Caco-2 (cell line): ENCODE data around the gene TMEM233. TPM values are rescaled to one million over a fixed set of nuclear protein-coding genes. Genes with fewer than 3 reads are reported as not detected.

ENCODE experiments used
- BruUV-seq: library from RNA; stranded (reverse); fragments of 400-500 nt; replicated peaks from 2 replicates; lab custom pipeline; 2021; lab: Mats Ljungman, UMichigan
- CTCF ChIA-PET: fragments of 300-600 bp; sonication (Branson Sonifier 250); formaldehyde crosslinking; loops from one replicate; lab custom pipeline; 2022; ENCODE audit warnings: antibody characterized with exemption; lab: Charles Lee
- POLR2A ChIA-PET: fragments of 300-600 bp; sonication (Branson Sonifier 250); formaldehyde crosslinking; loops from one replicate; lab custom pipeline; 2022; ENCODE audit warnings: antibody characterized with exemption; lab: Charles Lee
- DNase-seq, 2 experiments: peaks; one replicate each; pipeline versions ENCODE4 v3.0.0 to v3.0.0-alpha.2; 2020 to 2022
- H3K27me3 ChIP-seq: replicated peaks from 2 replicates; pipeline ENCODE4 v1.6.0; 2011; ENCODE audit warnings: low read length; ENCODE audit not compliant: control insufficient read depth, insufficient read depth
- H3K36me3 ChIP-seq: 2 replicates; pipeline ENCODE4 v1.5.1; 2011; ENCODE audit warnings: low read length; ENCODE audit not compliant: control insufficient read depth, insufficient read depth
- H3K4me1 ChIP-seq: fragments of 250-450 bp; sonication (Bioruptor Pico); 2 replicates; pipeline ENCODE4 v1.5.1; 2020; ENCODE audit warnings: mild to moderate bottlenecking
- H3K4me3 ChIP-seq: 2 replicates; pipeline ENCODE4 v1.5.1; 2011; ENCODE audit warnings: low read depth, mild to moderate bottlenecking, control low read depth, low read length
- H3K9me3 ChIP-seq: fragments of 250-450 bp; sonication (Bioruptor Pico); 2 replicates; pipeline ENCODE4 v1.5.1; 2020; ENCODE audit warnings: mild to moderate bottlenecking, moderate library complexity
- H3K27ac Mint-ChIP-seq: one replicate; pipeline ENCODE4 v1.8.0; 2022; ENCODE audit warnings: mixed read lengths; ENCODE audit not compliant: unreplicated experiment
- H3K27me3 Mint-ChIP-seq: one replicate; pipeline ENCODE4 v1.8.0; 2022; ENCODE audit warnings: mixed read lengths; ENCODE audit not compliant: insufficient read depth, unreplicated experiment
- H3K36me3 Mint-ChIP-seq: one replicate; pipeline ENCODE4 v1.8.0; 2022; ENCODE audit warnings: mild to moderate bottlenecking, mixed read lengths; ENCODE audit not compliant: insufficient read depth, unreplicated experiment
- H3K4me1 Mint-ChIP-seq: one replicate; pipeline ENCODE4 v1.8.0; 2022; ENCODE audit warnings: low read depth, mixed read lengths; ENCODE audit not compliant: unreplicated experiment
- H3K4me3 Mint-ChIP-seq: one replicate; pipeline ENCODE4 v1.8.0; 2022; ENCODE audit warnings: mild to moderate bottlenecking, moderate library complexity, mixed read lengths; ENCODE audit not compliant: unreplicated experiment
- H3K9me3 Mint-ChIP-seq: one replicate; pipeline ENCODE4 v1.8.0; 2022; ENCODE audit warnings: mixed read lengths; ENCODE audit not compliant: unreplicated experiment
- intact Hi-C: fragments of 100-400 bp; cut with micrococcal nuclease; formaldehyde crosslinking; loops from one replicate; pipeline ENCODE4 v1.10.0; 2022; ENCODE audit not compliant: unreplicated experiment
- total RNA-seq: library from RNA; stranded (reverse); gene quantifications from 2 replicates; pipeline ENCODE4 v1.2.3, GENCODE V29; 2022
- TF ChIP-seq, protein P1 (sequence below), 2 experiments: fragments of 200-600 bp in 1 of 2; IDR thresholded peaks; 1 replicate in 1 of 2; 2 replicates in 1 of 2; pipeline versions ENCODE4 v1.5.1 to v1.8.0; 2011 to 2022; ENCODE audit warnings: antibody characterized with exemption in 1 of 2, control low read depth in 1 of 2, inconsistent platforms in 1 of 2, low read depth in 1 of 2, low read length in 1 of 2, mild to moderate bottlenecking in 1 of 2, moderate library complexity in 1 of 2; ENCODE audit not compliant: insufficient read depth in 1 of 2, severe bottlenecking in 1 of 2, unreplicated experiment in 1 of 2

Gene TMEM233
- total RNA-seq, 1 experiment from 2014 or later = not detected

DNA sequence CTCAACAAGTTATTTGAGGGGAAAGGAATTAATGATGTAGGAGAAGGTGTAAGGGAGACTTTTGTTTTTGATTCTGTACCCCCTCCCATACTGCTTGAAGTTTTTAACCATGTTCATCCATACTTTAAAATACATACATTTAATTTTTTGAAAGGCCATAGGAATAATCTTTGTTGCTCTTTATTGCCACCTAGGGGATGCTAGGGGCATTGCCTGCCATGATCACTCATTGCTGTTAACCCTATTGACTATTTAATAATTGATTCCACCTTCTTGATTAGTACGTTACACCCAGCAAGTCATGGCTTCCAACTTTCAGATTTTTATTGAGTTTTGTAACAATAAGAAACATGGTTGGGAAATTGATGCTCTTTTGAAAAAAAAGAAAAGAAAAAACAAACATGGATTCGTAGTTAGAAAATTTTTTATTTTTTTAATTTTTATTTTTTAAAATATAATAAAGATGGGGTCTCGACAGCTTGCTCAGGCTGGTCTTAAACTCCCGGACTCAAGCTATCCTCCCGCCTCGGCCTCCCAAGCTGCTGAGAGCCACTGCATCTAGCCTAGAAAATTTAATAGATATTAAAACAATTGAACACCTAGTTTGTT is 65.8 kb downstream of the TMEM233 start:
- Mint-ChIP-seq H3K4me3 (no peak overlapping the region), H3K27ac (no peak overlapping the region), H3K4me1 (no peaks in the 10 kb centered on the region), H3K27me3 (no peaks in the 10 kb centered on the region), H3K9me3 (no peaks in the 10 kb centered on the region), H3K36me3 (no peaks in the 10 kb centered on the region)
- no peaks in the 10 kb centered on the region for H3K27me3 ChIP-seq
- no peak overlapping the region for H3K4me3 ChIP-seq
- CTCF ChIA-PET = no interaction called here
- intact Hi-C loops = loop anchor here (1.0 to 5.0 kb wide), 2 partner anchors 8 to 243 kb away; no protein-coding TSS in a partner anchor
- POLR2A ChIA-PET = no interaction called here
- H3K36me3 ChIP-seq = no peaks in the 10 kb centered on the region
- no TSS peak for BruUV-seq
- TF ChIP-seq, protein P1, sequence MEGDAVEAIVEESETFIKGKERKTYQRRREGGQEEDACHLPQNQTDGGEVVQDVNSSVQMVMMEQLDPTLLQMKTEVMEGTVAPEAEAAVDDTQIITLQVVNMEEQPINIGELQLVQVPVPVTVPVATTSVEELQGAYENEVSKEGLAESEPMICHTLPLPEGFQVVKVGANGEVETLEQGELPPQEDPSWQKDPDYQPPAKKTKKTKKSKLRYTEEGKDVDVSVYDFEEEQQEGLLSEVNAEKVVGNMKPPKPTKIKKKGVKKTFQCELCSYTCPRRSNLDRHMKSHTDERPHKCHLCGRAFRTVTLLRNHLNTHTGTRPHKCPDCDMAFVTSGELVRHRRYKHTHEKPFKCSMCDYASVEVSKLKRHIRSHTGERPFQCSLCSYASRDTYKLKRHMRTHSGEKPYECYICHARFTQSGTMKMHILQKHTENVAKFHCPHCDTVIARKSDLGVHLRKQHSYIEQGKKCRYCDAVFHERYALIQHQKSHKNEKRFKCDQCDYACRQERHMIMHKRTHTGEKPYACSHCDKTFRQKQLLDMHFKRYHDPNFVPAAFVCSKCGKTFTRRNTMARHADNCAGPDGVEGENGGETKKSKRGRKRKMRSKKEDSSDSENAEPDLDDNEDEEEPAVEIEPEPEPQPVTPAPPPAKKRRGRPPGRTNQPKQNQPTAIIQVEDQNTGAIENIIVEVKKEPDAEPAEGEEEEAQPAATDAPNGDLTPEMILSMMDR (IDR thresholded peaks at IDR 0.05; ENCODE audit: insufficient read depth in 1 of 2, low read depth in 1 of 2, low read length in 1 of 2, severe bottlenecking in 1 of 2, unreplicated experiment in 1 of 2) = peak; percentile 57 to 88
- DNase-seq = peak in 1 of 2 experiments; percentile 56
- H3K4me1 ChIP-seq = no peaks in the 10 kb centered on the region
- no peaks in the 10 kb centered on the region; the same call in 1 of the 2 replicates for H3K9me3 ChIP-seq

DNA sequence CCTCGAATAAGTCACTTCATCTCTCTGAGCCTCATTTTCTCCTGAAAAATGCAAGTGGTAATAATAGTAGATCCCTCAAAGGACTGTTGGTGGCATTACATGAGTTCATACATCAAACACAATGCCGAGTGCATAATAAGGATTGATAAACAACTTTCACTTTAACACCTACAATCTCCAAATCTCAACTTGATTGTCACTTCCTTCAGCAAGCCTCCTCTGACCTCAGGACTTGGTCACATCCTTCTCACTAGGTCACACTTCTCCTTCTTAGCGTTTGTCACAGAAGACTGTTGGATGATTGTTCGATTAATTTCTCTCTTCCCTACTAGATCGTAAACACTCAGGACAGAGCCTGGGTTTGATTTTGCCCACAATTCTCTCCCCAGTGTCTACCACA is 66.5 kb downstream of the TMEM233 start:
- no peaks in the 10 kb centered on the region for H3K9me3 Mint-ChIP-seq
- no peak overlapping the region for H3K4me3 Mint-ChIP-seq
- DNase-seq = no peak
- Histone ChIP-seq H3K27me3 (no peaks in the 10 kb centered on the region), H3K4me3 (no peak overlapping the region), H3K9me3 (no peaks in the 10 kb centered on the region), H3K36me3 (no peaks in the 10 kb centered on the region), H3K4me1 (peaks cover 2% of the 10 kb centered on the region; the same call in 1 of the 2 replicates)
- no peaks in the 10 kb centered on the region for H3K36me3 Mint-ChIP-seq
- TF ChIP-seq, protein P1 (IDR thresholded peaks at IDR 0.05; ENCODE audit: insufficient read depth in 1 of 2, low read depth in 1 of 2, low read length in 1 of 2, severe bottlenecking in 1 of 2, unreplicated experiment in 1 of 2) = no peak
- H3K4me1 Mint-ChIP-seq = no peaks in the 10 kb centered on the region
- BruUV-seq = no TSS peak
- ChIA-PET CTCF (no interaction called here), POLR2A (no interaction called here)
- no peak overlapping the region for H3K27ac Mint-ChIP-seq
- H3K27me3 Mint-ChIP-seq = no peaks in the 10 kb centered on the region
- intact Hi-C loops = no loop called here

DNA sequence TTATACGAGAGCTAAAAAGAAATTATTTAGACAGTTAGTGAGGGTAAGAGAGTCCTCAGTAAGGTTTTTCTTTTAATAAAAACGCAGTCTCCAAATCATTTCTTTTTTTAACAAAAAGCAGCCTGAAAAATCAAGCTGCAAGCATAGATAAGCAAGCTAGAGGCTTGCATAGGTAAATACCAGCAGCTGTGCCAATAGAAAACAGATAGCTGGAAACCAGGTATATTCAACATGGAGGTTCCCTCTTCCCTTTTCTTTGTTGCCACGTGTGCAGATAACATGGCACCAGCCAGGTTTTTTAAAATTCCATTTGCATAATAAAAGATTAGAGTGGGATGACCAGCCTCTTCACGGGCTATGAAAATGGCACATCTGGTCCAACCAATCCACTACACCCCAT is 68.3 kb downstream of the TMEM233 start:
- Mint-ChIP-seq H3K4me1 (peaks cover 6% of the 10 kb centered on the region), H3K36me3 (no peaks in the 10 kb centered on the region), H3K27ac (no peak overlapping the region), H3K4me3 (no peak overlapping the region), H3K9me3 (no peaks in the 10 kb centered on the region), H3K27me3 (no peaks in the 10 kb centered on the region)
- Histone ChIP-seq H3K36me3 (no peaks in the 10 kb centered on the region), H3K4me1 (peaks cover 16% of the 10 kb centered on the region), H3K9me3 (no peaks in the 10 kb centered on the region), H3K27me3 (no peaks in the 10 kb centered on the region), H3K4me3 (no peak overlapping the region)
- TF ChIP-seq, protein P1 (IDR thresholded peaks at IDR 0.05; ENCODE audit: insufficient read depth in 1 of 2, low read depth in 1 of 2, low read length in 1 of 2, severe bottlenecking in 1 of 2, unreplicated experiment in 1 of 2) = no peak
- intact Hi-C loops = no loop called here
- no TSS peak for BruUV-seq
- POLR2A ChIA-PET = no interaction called here
- DNase-seq = no peak
- CTCF ChIA-PET = no interaction called here
